Stomach (tissue), 9 donors: ENCODE results near the gene CR1L. TPM values are rescaled to one million over a fixed set of nuclear protein-coding genes. Genes with fewer than 3 reads are reported as not detected.
"Not testable (repeated sequence)": the region's sequence is repeated elsewhere in the genome, so short reads cannot be mapped to it uniquely, and the experiment has no call there.

Source experiments
- DNase-seq, 2 donors: peaks; one replicate each; pipeline versions ENCODE4 v3.0.0 to v3.0.0-alpha.2; 2013 to 2019
- H3K27ac ChIP-seq, 5 donors: fragments of 200-600 bp in 4 of 5; sonication (generic) in 4 of 5; one replicate each; pipeline ENCODE4 v1.5.1; 2013 to 2019; ENCODE audit warnings: mild to moderate bottlenecking in 1 of 5, moderate library complexity in 1 of 5
- H3K27me3 ChIP-seq, 3 donors: fragments of 200-600 bp; sonication (generic); one replicate each; pipeline ENCODE4 v1.5.1; 2017 to 2019; ENCODE audit warnings: mixed run types in 1 of 3
- H3K36me3 ChIP-seq, 4 donors: fragments of 200-600 bp; sonication (generic); 1 replicate in 3 of 4; 2 replicates in 1 of 4; pipeline ENCODE4 v1.5.1; 2016 to 2019
- H3K4me1 ChIP-seq, 4 donors: fragments of 200-600 bp; sonication (generic); one replicate each; pipeline ENCODE4 v1.5.1; 2016 to 2019
- H3K4me3 ChIP-seq, 4 donors: fragments of 200-600 bp; sonication (generic) in 3 of 4; one replicate each; pipeline ENCODE4 v1.5.1; 2016 to 2019; ENCODE audit warnings: mild to moderate bottlenecking in 1 of 4
- H3K9me3 ChIP-seq, 4 donors: fragments of 200-600 bp; sonication (generic); one replicate each; pipeline ENCODE4 v1.5.1; 2016 to 2019
- CTCF ChIP-seq, 7 experiments: fragments of 450-650 bp in 4 of 7; fragments of 200-600 bp in 3 of 7; sonication (generic) in 3 of 7; IDR thresholded peaks; one replicate each; pipeline ENCODE4 v1.5.1; 2016 to 2019; ENCODE audit warnings: antibody characterized with exemption in 7 of 7, control low read depth in 2 of 7, mild to moderate bottlenecking in 1 of 7
- EP300 ChIP-seq: sonication (generic); formaldehyde crosslinking; IDR thresholded peaks from one replicate; pipeline ENCODE4 v1.6.1; 2017; ENCODE audit warnings: antibody characterized with exemption
- POLR2A ChIP-seq, 4 donors: fragments of 450-650 bp; IDR thresholded peaks; one replicate each; pipeline ENCODE4 v1.6.1; 2016; ENCODE audit warnings: antibody characterized with exemption in 4 of 4, control low read depth in 2 of 4, mild to moderate bottlenecking in 1 of 4, moderate library complexity in 1 of 4
- POLR2AphosphoS5 ChIP-seq, 3 donors: sonication (generic); formaldehyde crosslinking; IDR thresholded peaks; one replicate each; pipeline ENCODE4 v1.6.1; 2016; ENCODE audit warnings: antibody characterized with exemption in 3 of 3
- WGBS, 5 donors: extraction: QIAGEN DNeasy Blood & Tissue Kit in 3 of 5; methylation state at CpG; one replicate each; pipeline versions ENCODE4 v1.1.5 to v1.1.7; 2013 to 2018; 5-methylcytosine and 5-hydroxymethylcytosine counted together
- intact Hi-C: fragments of 100-400 bp; cut with DNase I; formaldehyde crosslinking; loops from one replicate; pipeline ENCODE4 v1.15.1; 2023; ENCODE audit warnings: low total_unique reads
- polyA plus RNA-seq, 3 donors: library from polyadenylated mRNA; stranded (reverse); fragments of 200-250 nt; gene quantifications; one replicate each; pipeline ENCODE4 v1.2.3, GENCODE V29; 2013
- total RNA-seq, 5 donors: library from RNA; depleted of rRNA; stranded (reverse); fragments of >200 nt; gene quantifications; one replicate each; pipeline versions ENCODE4 v1.1.0 to v1.2.3, GENCODE V29; 2014 to 2016
- donor health status: healthy with polysubstance abuse.
- donor health status: Bipolar disorder and iron deficiency.
- donor health status: healthy.

The CR1L gene
- total and polyA plus RNA-seq, 8 donors, result 1.7 TPM; not detected in 7

GRCh38 chr1:207695891-207696290 is 51.0 kb downstream of the CR1L start:
- H3K27me3 ChIP-seq, result no peaks in the 10 kb centered on the region
- DNase-seq, result no peak
- no peak overlapping the region for H3K27ac ChIP-seq
- no peak for TF ChIP-seq POLR2A (IDR thresholded peaks at IDR 0.05)
- no peak for TF ChIP-seq EP300
- no peak for TF ChIP-seq CTCF (IDR thresholded peaks at IDR 0.05)
- no peak for TF ChIP-seq POLR2AphosphoS5 (IDR thresholded peaks at IDR 0.05)
- WGBS, 5 donors, result 59 to 80% (median 65%) methylated on average over 2 of the region's 2 CpGs
- no peak overlapping the region for H3K4me3 ChIP-seq
- H3K36me3 ChIP-seq, result no peaks in the 10 kb centered on the region
- no peaks in the 10 kb centered on the region for H3K9me3 ChIP-seq
- intact Hi-C loops, result no loop called here
- no peaks in the 10 kb centered on the region for H3K4me1 ChIP-seq

- Histone ChIP-seq H3K27ac (no peak overlapping the region), H3K4me1 (no peaks in the 10 kb centered on the region), H3K36me3 (no peaks in the 10 kb centered on the region), H3K27me3 (no peaks in the 10 kb centered on the region), H3K9me3 (no peaks in the 10 kb centered on the region), H3K4me3 (no peak overlapping the region)
- peak; percentile 62 to 79 for DNase-seq
- TF ChIP-seq EP300, result no peak
- no peak for TF ChIP-seq POLR2AphosphoS5 (IDR thresholded peaks at IDR 0.05)
- TF ChIP-seq CTCF (IDR thresholded peaks at IDR 0.05), result peak in 5 of 7 experiments; percentile 10 to 60 (median 43)
- no peak for TF ChIP-seq POLR2A (IDR thresholded peaks at IDR 0.05)
- 43 to 53% (median 46%) methylated on average over 4 of the region's 4 CpGs for WGBS, 5 donors
- intact Hi-C loops, result no loop called here
These were observed 54.0 kb downstream of the CR1L start for GRCh38 chr1:207698822-207699483.

- H3K27me3 ChIP-seq, result no peaks in the 10 kb centered on the region
- TF ChIP-seq EP300, result no peak
- no peak for TF ChIP-seq POLR2A (IDR thresholded peaks at IDR 0.05)
- TF ChIP-seq CTCF (IDR thresholded peaks at IDR 0.05), result no peak
- no peak for TF ChIP-seq POLR2AphosphoS5 (IDR thresholded peaks at IDR 0.05)
- H3K27ac ChIP-seq, result no peak overlapping the region
- no peak for DNase-seq
- H3K4me1 ChIP-seq, result no peaks in the 10 kb centered on the region
- intact Hi-C loops, result no loop called here
- no peak overlapping the region for H3K4me3 ChIP-seq
- no peaks in the 10 kb centered on the region for H3K36me3 ChIP-seq
- 48 to 73% (median 54%) methylated on average over 1 of the region's 1 CpG for WGBS, 5 donors
- H3K9me3 ChIP-seq, result no peaks in the 10 kb centered on the region
These were observed 57.4 kb downstream of the CR1L start for GRCh38 chr1:207702317-207702716.

GRCh38 chr1:207703712-207704111 is 58.8 kb downstream of the CR1L start:
- intact Hi-C loops, result no loop called here
- DNase-seq, result no peak
- Histone ChIP-seq H3K4me1 (no peaks in the 10 kb centered on the region), H3K36me3 (no peaks in the 10 kb centered on the region), H3K27ac (no peak overlapping the region), H3K27me3 (no peaks in the 10 kb centered on the region), H3K9me3 (no peaks in the 10 kb centered on the region), H3K4me3 (no peak overlapping the region)
- WGBS, 5 donors, result 75 to 97% (median 95%) methylated on average over 5 of the region's 5 CpGs
- TF ChIP-seq POLR2AphosphoS5 (IDR thresholded peaks at IDR 0.05) (no peak), CTCF (IDR thresholded peaks at IDR 0.05) (no peak), POLR2A (IDR thresholded peaks at IDR 0.05) (no peak), EP300 (no peak)

GRCh38 chr1:207708004-207708403 is 63.1 kb downstream of the CR1L start:
- H3K27me3 ChIP-seq, H3K36me3 ChIP-seq, H3K4me3 ChIP-seq, H3K9me3 ChIP-seq, H3K27ac ChIP-seq, intact Hi-C loops, DNase-seq, H3K4me1 ChIP-seq: not testable (repeated sequence)
- WGBS, 5 donors, result 75 to 80% (median 78%) methylated on average over 3 of the region's 3 CpGs
